HUDEP-2 (cell line): ENCODE results near the gene HACD2.
"Not testable (repeated sequence)": the region's sequence is repeated elsewhere in the genome, so short reads cannot be mapped to it uniquely, and the experiment has no call there.

Experiments used
- DNase-seq, 76 experiments: peaks; one replicate each; lab custom pipeline; 2025; ENCODE audit not compliant: unreplicated experiment in 76 of 76; lab: John Stamatoyannopoulos, UW

The HACD2 gene

DNA sequence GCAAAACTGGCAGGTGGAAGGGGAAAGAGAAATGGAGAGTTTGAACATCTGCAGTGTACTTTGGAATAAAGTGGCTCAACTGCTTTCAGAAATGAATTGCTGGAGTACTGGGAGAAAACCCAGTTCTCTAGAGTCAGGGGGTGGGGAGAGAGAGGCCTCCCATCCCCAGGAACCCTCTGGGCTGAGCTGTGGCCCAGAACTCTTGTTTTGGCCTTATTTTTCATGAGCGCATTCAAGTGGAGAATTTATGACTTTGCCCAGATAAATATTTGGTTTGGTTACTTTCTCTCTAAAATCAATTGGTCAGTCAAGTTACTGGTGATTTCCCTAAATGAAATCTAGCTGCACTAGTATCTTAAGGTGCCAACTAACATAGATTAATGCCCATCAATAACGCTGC lies 28.7 kb upstream of the HACD2 start:
- no peak for DNase-seq

DNA sequence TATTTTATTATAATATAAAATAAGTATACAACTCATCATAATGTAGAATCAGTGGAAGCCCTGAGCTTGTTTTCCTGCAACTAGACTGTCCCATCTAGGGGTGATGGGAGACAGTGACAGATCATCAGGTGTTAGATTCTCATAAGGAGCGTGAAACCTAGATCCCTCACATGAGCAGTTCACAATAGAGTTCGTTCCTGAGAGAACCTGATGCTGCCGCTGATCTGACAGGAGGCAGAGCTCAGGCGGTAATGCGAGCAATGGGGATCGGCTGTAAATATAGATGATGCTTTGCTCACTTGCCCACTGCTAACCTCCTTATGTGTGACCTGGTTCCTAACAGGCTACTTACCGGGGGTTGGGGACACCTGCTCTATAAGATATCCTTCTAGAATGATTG lies 26.8 kb upstream of the HACD2 start:
- DNase-seq, result not testable (repeated sequence)

DNA sequence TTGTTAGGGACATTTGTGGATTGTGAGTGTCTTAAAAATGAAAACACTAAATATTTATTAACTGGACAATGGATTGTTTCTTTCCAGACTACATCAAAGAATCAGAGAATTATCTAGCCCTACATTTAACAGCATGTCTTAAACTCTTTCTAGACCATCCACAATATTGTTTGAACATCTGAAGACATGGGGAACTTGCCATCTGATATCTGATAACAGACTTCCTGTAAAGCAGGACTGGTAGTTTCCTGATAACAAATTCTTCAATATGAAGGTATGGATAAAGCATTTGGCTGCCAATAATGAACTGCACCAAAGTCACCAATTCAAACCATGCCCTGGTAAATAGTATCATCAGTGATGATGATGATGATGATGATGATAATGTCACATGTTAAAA lies 26.2 kb upstream of the HACD2 start:
- DNase-seq, result peak in 28 of 76 experiments; percentile 4 to 73 (median 36)

- DNase-seq, result peak in 1 of 76 experiments; percentile 12
Measured at GRCh38 chr3:123610331-123610730, 25.5 kb upstream of the HACD2 start.

- DNase-seq, result no peak
Measured at GRCh38 chr3:123609063-123609462, 24.2 kb upstream of the HACD2 start.

GRCh38 chr3:123608263-123608937 lies 23.5 kb upstream of the HACD2 start:
- DNase-seq, result no peak

DNA sequence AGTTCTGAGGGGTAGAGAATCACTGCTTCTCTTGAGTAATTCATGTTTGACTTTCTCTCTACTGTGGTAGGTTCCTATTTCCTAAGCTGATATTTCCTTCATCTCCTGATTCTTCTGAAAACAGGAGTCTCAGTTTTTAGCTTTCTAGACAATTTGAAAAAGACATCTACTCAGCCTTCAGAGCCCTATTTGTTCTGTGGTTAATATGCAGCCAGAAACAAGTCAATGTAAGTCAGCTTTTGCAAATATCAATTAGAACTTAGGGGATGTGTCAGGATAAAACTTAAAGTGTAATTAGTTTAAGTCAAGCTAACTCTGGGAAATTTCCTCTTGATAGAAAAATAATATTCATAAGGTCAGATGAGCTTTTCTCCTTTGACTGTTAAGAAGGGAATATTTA lies 21.7 kb upstream of the HACD2 start:
- DNase-seq, result no peak

- DNase-seq, result no peak
Measured at GRCh38 chr3:123605789-123606234, 21.0 kb upstream of the HACD2 start.

DNA sequence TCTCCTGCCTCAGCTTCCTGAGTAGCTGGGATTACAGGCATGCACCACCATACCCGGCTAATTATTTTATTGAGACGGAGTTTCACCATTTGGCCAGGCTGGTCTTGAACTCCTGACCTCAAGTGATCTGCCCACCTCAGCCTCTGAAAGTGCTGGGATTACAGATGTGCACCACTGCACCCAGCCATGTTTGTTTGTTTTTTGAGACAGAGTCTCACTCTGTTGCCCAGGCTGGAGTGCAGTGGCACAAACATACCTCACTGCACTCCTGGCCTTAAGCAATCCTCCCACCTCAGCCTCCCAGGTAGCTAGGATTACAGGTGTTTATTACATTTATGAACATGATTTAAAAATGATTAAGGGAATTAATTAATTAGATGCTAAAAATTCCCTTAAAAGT lies 18.3 kb upstream of the HACD2 start:
- not testable (repeated sequence) for DNase-seq

DNA sequence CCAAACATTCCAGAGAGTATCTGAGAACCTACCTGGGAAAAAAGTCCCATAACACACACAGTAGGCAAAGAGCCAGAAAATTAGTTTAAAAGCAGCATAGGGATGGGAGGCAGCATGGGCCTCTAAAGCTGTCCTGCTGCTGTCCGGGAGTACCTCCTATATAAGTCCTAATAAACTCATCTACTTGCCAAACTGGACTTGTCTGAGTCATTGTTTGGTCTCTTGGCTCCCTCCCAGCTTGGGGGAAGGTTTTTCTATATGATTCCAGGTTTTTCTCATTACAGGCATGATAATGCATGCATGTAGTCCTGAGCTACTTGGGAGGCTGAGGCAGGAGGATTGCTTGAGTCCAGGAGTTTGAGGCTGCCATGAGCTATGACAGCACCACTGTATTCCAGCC lies 17.5 kb upstream of the HACD2 start:
- DNase-seq, result peak in 71 of 76 experiments; percentile 5 to 82 (median 50)

GRCh38 chr3:123600863-123601262 lies 16.0 kb upstream of the HACD2 start:
- DNase-seq, result peak in 72 of 76 experiments; percentile 20 to 88 (median 60)

GRCh38 chr3:123597561-123597960 lies 12.7 kb upstream of the HACD2 start:
- no peak for DNase-seq

DNA sequence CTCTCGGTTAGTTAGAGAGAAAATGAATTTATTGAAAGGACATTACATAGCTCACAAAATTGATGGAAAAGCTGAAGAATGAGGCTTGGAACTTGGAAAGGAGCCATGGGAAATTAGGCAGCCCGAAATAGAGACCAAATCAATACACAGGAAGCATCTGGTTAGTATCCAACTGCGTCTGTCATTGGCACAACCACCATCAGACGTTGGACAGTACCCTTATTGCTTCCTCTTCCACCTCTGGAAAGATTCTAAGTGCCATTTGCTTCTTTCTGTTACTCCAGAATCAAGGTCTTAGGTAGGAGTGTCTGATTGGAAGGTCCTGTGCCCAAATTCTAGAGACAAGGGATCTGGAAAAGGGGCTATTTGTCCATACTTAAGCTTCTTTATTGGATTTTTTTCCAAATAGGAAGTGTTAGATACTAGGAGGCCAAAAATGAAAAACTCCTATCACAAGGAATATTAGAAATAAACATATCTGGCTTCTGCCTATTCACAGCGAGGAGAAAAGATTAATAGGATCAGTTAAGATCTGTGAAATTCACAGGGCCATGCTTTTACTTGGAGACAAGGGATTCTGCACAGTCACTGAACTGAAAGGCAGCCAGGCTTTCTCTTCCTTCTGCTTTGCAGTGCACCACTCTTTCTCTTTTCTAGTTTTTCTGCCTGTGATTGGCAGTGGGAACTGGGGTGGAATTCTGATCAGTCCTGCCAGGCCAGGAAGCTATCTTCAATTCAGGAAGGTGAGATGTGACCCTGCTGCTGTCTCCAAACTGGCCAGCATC lies 10.7 kb upstream of the HACD2 start:
- DNase-seq, result no peak

GRCh38 chr3:123593381-123593780 lies 8.5 kb upstream of the HACD2 start:
- no peak for DNase-seq

- DNase-seq, result no peak
Measured at GRCh38 chr3:123590685-123591450, 6.0 kb upstream of the HACD2 start.

DNA sequence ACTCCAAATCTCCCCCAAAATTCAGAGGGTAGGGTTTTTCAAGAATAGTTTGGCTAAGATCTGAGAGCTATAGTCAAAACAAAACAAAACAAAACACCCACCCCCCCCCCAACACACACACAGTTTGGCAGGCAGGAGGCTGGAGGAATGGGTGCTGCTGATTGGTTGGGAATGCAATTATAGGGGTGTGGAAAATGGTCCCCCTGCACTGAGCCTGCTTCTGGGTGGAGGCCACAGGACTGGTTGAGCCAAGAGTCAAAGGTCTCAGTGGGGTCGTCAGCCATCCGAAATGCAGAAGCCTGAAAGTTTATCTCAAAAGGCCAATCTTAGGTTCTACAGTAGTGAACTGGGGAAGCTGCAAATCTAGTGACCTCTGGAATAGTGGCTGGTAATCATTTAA lies 2.5 kb upstream of the HACD2 start:
- DNase-seq, result peak in 3 of 76 experiments; percentile 4 to 17 (median 11)

DNA sequence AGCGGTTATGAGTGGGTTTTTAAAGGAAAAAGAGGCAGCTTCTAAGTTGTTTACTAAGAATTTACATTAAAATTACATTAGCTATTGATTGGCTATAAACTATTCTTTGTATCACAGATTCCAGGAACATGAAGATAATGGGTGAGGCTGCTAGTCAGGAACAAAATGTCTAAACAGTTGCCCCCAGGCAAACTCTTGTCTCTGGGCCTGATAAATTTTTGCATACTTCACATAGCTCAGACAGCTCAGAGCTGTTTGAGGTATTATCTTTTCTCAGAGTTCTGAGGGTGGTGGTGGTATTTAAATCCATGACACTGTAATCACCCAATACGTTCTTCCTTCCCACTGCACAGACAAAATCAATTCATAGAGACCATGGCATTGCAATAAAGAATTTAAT lies 2.1 kb upstream of the HACD2 start:
- DNase-seq, result peak in 22 of 76 experiments; percentile 2 to 59 (median 36)

- peak in 65 of 76 experiments; percentile 6 to 72 (median 41) for DNase-seq
Measured at GRCh38 chr3:123586131-123586530, 1.3 kb upstream of the HACD2 start.

DNA sequence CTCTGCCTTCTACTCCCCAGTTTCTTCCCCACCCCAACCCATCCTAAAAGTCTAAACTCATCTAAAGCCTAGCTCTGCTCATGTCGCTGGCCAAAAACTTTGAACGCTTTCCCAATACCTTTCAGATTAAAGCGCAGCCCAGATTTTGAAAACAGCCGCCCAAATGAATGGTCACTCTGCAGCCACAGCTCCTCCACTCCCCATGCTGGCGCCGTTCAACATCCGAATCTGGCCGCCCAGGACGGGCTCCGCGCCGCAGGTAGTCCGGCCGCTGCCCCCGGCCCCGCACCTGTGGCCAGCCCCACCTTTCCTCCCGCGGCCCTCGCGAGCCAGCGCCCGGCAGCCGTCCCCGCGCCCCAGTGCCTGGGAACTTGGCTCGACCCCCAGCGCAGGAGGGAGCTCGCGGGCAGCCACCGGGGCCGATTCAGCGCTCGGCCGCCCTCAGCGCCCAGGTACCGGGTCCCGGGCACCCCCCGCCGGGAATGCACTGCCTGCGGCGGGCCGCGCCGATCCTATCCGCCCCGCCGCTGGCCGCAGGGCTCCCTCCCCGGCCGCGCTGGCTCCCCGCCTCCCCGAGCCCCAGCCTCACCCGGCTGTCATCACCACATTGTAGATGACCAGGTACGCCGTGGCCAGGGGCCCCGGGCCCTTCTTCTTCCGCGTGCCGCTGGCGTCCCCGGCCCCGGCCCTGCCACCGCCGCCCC lies 417 bp downstream of the HACD2 start:
- peak in 7 of 76 experiments; percentile 21 to 52 (median 37) for DNase-seq

- DNase-seq, result no peak
Measured at GRCh38 chr3:123583561-123583960, 1.3 kb downstream of the HACD2 start.

- no peak for DNase-seq
Measured at GRCh38 chr3:123582315-123582714, 2.5 kb downstream of the HACD2 start.
